Measurements from ENCODE around the gene C12orf42.
A peak's percentile ranks its signal among the peaks of the same experiment; 100 is the strongest.

C12orf42 gene

DNA sequence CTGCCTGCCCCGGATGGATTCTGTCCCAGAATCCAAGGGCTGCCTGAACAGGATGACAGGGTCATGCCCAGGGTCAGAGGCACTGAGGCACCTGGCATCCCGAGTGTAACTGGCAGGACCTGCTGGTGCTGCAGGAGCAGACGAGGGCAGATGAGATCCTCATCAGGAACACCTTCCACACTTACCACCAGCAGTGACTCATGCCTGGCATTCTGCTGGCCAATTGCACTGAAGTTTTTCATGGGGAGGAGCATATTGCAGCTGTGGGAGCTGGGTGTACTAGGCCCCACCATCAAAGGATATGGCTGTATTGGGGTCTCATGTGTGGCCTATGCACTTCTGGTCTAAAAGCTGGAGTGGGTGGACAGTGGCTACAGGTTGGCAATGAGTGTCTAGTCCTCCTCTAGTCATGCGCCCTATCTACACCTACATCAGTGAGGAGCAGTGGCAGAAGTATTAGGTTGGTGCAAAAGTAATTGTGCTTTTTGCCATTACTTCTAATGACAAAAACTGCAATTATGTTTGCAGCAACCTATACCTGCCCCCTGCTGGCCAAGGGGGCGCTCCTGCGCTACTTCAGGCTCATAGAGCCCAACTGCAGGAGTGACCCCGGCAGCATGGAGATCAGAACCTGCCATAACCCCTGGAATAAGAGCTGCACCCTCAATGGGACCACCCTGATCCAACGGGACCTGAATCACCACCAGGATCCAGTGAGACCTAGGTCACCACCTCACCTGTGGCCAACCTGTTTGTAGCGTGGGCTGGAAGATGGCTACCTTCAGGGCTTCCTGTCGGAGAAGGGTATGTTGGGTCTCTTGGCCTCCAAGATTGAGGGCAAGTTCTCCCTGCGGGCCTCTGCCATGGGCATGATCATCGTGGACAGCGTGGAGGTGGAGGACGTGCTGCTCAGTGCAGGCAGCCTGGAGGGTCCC lies 8.0 kb upstream of the C12orf42 start:
- H3K4me1 ChIP-seq = peaks cover 5% of the 10 kb centered on the region
- peak; percentile 64 for DNase-seq
- TF ChIP-seq, protein P1, sequence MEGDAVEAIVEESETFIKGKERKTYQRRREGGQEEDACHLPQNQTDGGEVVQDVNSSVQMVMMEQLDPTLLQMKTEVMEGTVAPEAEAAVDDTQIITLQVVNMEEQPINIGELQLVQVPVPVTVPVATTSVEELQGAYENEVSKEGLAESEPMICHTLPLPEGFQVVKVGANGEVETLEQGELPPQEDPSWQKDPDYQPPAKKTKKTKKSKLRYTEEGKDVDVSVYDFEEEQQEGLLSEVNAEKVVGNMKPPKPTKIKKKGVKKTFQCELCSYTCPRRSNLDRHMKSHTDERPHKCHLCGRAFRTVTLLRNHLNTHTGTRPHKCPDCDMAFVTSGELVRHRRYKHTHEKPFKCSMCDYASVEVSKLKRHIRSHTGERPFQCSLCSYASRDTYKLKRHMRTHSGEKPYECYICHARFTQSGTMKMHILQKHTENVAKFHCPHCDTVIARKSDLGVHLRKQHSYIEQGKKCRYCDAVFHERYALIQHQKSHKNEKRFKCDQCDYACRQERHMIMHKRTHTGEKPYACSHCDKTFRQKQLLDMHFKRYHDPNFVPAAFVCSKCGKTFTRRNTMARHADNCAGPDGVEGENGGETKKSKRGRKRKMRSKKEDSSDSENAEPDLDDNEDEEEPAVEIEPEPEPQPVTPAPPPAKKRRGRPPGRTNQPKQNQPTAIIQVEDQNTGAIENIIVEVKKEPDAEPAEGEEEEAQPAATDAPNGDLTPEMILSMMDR (IDR thresholded peaks at IDR 0.05; ENCODE audit: low read depth, low read length) = peak; percentile 76
- H3K4me3 ChIP-seq (ENCODE audit: low read depth, low read length) = no peak overlapping the region
- no peaks in the 10 kb centered on the region for H3K9me3 ChIP-seq
- H3K27me3 ChIP-seq = no peaks in the 10 kb centered on the region
- no peaks in the 10 kb centered on the region for H3K36me3 ChIP-seq

DNA sequence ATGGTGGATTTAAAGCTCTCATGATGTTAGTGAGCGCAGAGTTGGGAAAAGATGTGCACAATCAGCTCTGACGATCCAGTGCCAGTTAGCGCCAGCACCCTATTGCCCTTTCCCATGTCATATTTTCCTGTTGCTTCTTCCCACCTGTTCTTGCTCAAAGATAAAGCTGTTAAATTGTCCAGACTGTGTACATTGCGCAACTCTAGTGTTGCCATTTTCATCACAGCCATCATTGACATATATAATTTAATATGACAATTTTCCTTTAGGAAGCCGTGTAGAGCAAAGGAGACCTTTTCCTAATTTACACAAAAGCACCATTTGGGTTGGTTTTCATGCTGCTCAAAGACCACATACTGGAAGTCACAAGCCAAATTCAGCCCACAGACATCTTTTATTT lies 5.7 kb upstream of the C12orf42 start:
- Histone ChIP-seq H3K4me1 (peaks cover 5% of the 10 kb centered on the region), H3K9me3 (no peaks in the 10 kb centered on the region), H3K36me3 (no peaks in the 10 kb centered on the region), H3K4me3 (ENCODE audit: low read depth, low read length) (no peak overlapping the region), H3K27me3 (no peaks in the 10 kb centered on the region)
- no peak for DNase-seq
- TF ChIP-seq, protein P1 (IDR thresholded peaks at IDR 0.05; ENCODE audit: low read depth, low read length) = no peak

DNA sequence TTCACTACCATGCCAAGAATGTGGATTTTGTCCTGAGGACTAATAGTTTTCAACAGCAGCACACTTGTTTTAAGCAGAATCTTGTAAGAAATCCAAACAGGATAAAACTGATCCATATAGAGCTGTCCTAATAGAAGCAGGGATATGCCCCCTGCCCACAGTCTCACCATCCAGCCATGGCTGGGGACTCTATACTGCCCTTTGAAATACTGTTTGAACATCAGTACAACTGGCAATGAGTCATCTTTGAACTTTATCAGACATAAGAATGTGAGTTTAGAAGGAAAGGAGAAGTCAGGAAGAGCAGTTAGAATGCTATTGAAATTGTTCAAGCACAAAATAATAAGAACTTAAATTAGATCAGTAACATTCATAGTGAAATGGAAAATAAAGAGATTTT lies 3.8 kb upstream of the C12orf42 start:
- Histone ChIP-seq H3K36me3 (no peaks in the 10 kb centered on the region), H3K4me3 (ENCODE audit: low read depth, low read length) (no peak overlapping the region), H3K4me1 (peaks cover 5% of the 10 kb centered on the region), H3K27me3 (no peaks in the 10 kb centered on the region), H3K9me3 (no peaks in the 10 kb centered on the region)
- TF ChIP-seq, protein P1 (IDR thresholded peaks at IDR 0.05; ENCODE audit: low read depth, low read length) = no peak
- DNase-seq = no peak

DNA sequence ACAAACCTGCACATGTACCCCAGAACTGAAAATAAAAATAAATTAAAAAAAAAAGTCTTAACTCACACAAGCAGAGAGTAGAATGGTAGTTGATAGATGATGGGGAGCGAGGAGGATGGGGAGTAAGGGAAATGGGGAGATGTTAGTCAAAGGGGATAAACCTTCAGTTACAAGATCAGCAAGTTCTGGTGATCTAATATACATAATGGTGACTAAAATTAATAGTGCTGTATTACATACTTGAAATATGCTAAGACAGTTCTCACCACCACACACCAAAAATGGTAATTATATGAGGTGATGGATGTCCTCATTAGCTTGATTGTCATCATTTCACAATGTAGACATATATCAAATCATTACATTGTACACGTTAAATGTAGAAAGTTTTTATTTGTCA lies 3.2 kb upstream of the C12orf42 start:
- TF ChIP-seq, protein P1 (IDR thresholded peaks at IDR 0.05; ENCODE audit: low read depth, low read length) = no peak
- Histone ChIP-seq H3K4me1 (peaks cover 5% of the 10 kb centered on the region), H3K9me3 (no peaks in the 10 kb centered on the region), H3K27me3 (no peaks in the 10 kb centered on the region), H3K4me3 (ENCODE audit: low read depth, low read length) (no peak overlapping the region), H3K36me3 (no peaks in the 10 kb centered on the region)
- DNase-seq = no peak

DNA sequence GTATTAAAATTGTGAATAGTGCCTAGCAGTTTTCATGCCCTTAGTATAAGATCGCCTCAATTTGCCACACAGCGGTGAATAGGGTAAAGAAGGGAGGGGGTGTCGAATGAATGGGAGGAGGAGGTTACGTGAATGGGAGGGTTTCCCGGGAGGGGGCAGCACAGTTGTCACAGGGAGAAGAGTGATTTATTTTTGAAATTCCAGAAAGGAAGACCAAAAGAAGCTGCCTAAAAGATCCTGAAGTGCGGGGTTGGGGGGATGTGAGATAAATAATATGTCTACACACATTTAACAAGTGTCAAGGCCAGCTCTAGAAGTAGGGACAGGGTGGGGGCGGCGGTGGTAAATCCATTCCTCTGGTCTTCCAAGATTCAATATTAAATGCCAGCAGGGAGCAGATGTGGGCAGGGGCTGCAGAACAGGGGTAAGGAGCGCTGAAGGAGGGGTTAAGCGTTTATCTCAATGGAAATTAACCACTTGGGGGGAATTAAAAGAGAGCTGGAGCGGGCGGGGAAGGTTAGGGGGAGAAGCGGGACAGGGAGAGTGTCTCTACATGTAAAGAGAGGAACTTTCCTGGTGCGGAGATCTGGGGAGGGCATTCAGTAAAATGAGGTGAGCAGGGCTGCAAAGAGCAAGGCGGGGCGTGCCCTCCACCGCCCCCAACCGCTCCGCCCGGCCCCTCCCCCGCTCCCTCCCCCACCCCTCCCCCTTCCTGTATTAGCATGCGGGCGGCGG lies 867 bp downstream of the C12orf42 start:
- Histone ChIP-seq H3K4me3 (ENCODE audit: low read depth, low read length) (peak overlapping the region; percentile 68), H3K27me3 (no peaks in the 10 kb centered on the region), H3K36me3 (no peaks in the 10 kb centered on the region), H3K9me3 (no peaks in the 10 kb centered on the region), H3K4me1 (no peaks in the 10 kb centered on the region)
- DNase-seq = no peak
- TF ChIP-seq, protein P1 (IDR thresholded peaks at IDR 0.05; ENCODE audit: low read depth, low read length) = no peak

Measured in BE2C (cell line).